OCI-LY1 (cell line): Measurements from ENCODE around the gene ATP8B1.

Experiments used
- H2AFZ ChIP-seq: fragments of 200-600 bp; sonication (generic), shearing (Covaris generic); 2 replicates; pipeline ENCODE4 v1.6.0; 2014; ENCODE audit warnings: antibody characterized with exemption, mild to moderate bottlenecking, low read length
- H3F3A ChIP-seq: fragments of 200-600 bp; sonication (generic), shearing (Covaris generic); 2 replicates; pipeline ENCODE4 v1.6.0; 2014; ENCODE audit warnings: mild to moderate bottlenecking, antibody characterized with exemption, low read length, moderate library complexity; ENCODE audit not compliant: insufficient read depth
- H3K27ac ChIP-seq: fragments of 200-600 bp; sonication (generic); 2 replicates; pipeline ENCODE4 v1.5.1; 2014; ENCODE audit warnings: low read length, mixed run types, mild to moderate bottlenecking, low read depth; ENCODE audit not compliant: poor library complexity, severe bottlenecking
- H3K27me3 ChIP-seq: fragments of 200-600 bp; sonication (generic); 2 replicates; pipeline ENCODE4 v1.6.0; 2014; ENCODE audit warnings: antibody characterized with exemption, mild to moderate bottlenecking, low read length, moderate library complexity; ENCODE audit not compliant: insufficient read depth
- H3K36me3 ChIP-seq: fragments of 200-600 bp; sonication (generic); 2 replicates; pipeline ENCODE4 v1.6.1; 2014; ENCODE audit warnings: mild to moderate bottlenecking, antibody characterized with exemption, low read length, moderate library complexity, mixed read lengths; ENCODE audit not compliant: insufficient read depth
- H3K4me1 ChIP-seq: fragments of 200-600 bp; sonication (generic); 2 replicates; pipeline ENCODE4 v1.5.1; 2014; ENCODE audit warnings: mild to moderate bottlenecking, low read length, moderate library complexity; ENCODE audit not compliant: insufficient read depth, severe bottlenecking
- H3K4me2 ChIP-seq: fragments of 200-600 bp; sonication (generic), shearing (Covaris generic); 2 replicates; pipeline ENCODE4 v1.6.1; 2014; ENCODE audit warnings: low read length
- H3K4me3 ChIP-seq: fragments of 200-600 bp; sonication (generic); 2 replicates; pipeline ENCODE4 v1.5.1; 2014; ENCODE audit warnings: low read length, low read depth, mild to moderate bottlenecking, mixed read lengths; ENCODE audit not compliant: poor library complexity, severe bottlenecking
- H3K79me2 ChIP-seq: fragments of 200-600 bp; shearing (Covaris generic); 2 replicates; pipeline ENCODE4 v1.6.1; 2016; ENCODE audit warnings: mixed run types, low read length, mixed read lengths; ENCODE audit not compliant: insufficient read depth
- H3K9ac ChIP-seq: fragments of 200-600 bp; sonication (generic), shearing (Covaris generic); 2 replicates; pipeline ENCODE4 v1.6.1; 2014; ENCODE audit warnings: mild to moderate bottlenecking, low read length, mixed read lengths
- H3K9me2 ChIP-seq: fragments of 200-600 bp; sonication (generic), shearing (Covaris generic); 2 replicates; pipeline ENCODE4 v1.6.1; 2014; ENCODE audit warnings: low read depth, mild to moderate bottlenecking, low read length, mixed read lengths
- H3K9me3 ChIP-seq: fragments of 200-600 bp; shearing (Covaris generic); 2 replicates; pipeline ENCODE4 v1.6.1; 2014; ENCODE audit warnings: low read length, mixed read lengths
- H4K20me1 ChIP-seq: fragments of 200-600 bp; sonication (generic), shearing (Covaris generic); 2 replicates; pipeline ENCODE4 v1.6.0; 2016; ENCODE audit warnings: mild to moderate bottlenecking, low read length; ENCODE audit not compliant: insufficient read depth
- CTCF ChIP-seq: fragments of 200-600 bp; sonication (generic), shearing (Covaris generic); IDR thresholded peaks from 2 replicates; pipeline ENCODE4 v1.5.1; 2017; ENCODE audit warnings: mild to moderate bottlenecking, antibody characterized with exemption, low read length, moderate library complexity, mixed read lengths
- EZH2 ChIP-seq: fragments of 200-600 bp; sonication (generic), shearing (Covaris generic); IDR thresholded peaks from 2 replicates; pipeline ENCODE4 v1.8.0; 2017; ENCODE audit warnings: borderline replicate concordance, mixed run types, mild to moderate bottlenecking, antibody characterized with exemption, low read length, moderate library complexity, mixed read lengths

The ATP8B1 gene

GRCh38 chr18:57748770-57749603 is 54.1 kb downstream of the ATP8B1 start:
- Histone ChIP-seq H3K4me1 (peaks cover 17% of the 10 kb centered on the region), H4K20me1 (no peaks in the 10 kb centered on the region), H3K4me2 (no peak overlapping the region)

GRCh38 chr18:57747809-57748680 is 55.1 kb downstream of the ATP8B1 start:
- Histone ChIP-seq H3K4me2 (no peak overlapping the region), H2AFZ (no peak overlapping the region), H3F3A (no peaks in the 10 kb centered on the region), H4K20me1 (no peaks in the 10 kb centered on the region), H3K9ac (no peak overlapping the region), H3K36me3 (no peaks in the 10 kb centered on the region), H3K27me3 (no peaks in the 10 kb centered on the region), H3K27ac (no peak overlapping the region), H3K9me2 (no peaks in the 10 kb centered on the region), H3K9me3 (no peaks in the 10 kb centered on the region), H3K4me1 (peaks cover 17% of the 10 kb centered on the region), H3K4me3 (no peak overlapping the region), H3K79me2 (no peaks in the 10 kb centered on the region)
- no peak for TF ChIP-seq EZH2
- no peak for TF ChIP-seq CTCF

More at GRCh38 chr18:57748770-57749603, 54.1 kb downstream of the ATP8B1 start:
- no peaks in the 10 kb centered on the region for H3K9me3 ChIP-seq
- H3K9me2 ChIP-seq: no peaks in the 10 kb centered on the region
- TF ChIP-seq CTCF (no peak), EZH2 (no peak)
- no peaks in the 10 kb centered on the region for H3K36me3 ChIP-seq
- H3K4me3 ChIP-seq: no peak overlapping the region
- no peaks in the 10 kb centered on the region for H3K27me3 ChIP-seq
- no peak overlapping the region for H3K27ac ChIP-seq
- no peaks in the 10 kb centered on the region for H3F3A ChIP-seq
- no peaks in the 10 kb centered on the region for H3K79me2 ChIP-seq
- H2AFZ ChIP-seq: no peak overlapping the region
- H3K9ac ChIP-seq: no peak overlapping the region

GRCh38 chr18:57744211-57744694 is 58.9 kb downstream of the ATP8B1 start:
- no peak overlapping the region for H2AFZ ChIP-seq
- H3K79me2 ChIP-seq: no peaks in the 10 kb centered on the region
- no peak overlapping the region for H3K9ac ChIP-seq
- no peaks in the 10 kb centered on the region for H3F3A ChIP-seq
- no peak overlapping the region for H3K4me2 ChIP-seq
- peaks cover 16% of the 10 kb centered on the region for H3K4me1 ChIP-seq
- no peak overlapping the region for H3K4me3 ChIP-seq
- H3K27ac ChIP-seq: no peak overlapping the region
- H3K27me3 ChIP-seq: no peaks in the 10 kb centered on the region
- H3K9me2 ChIP-seq: no peaks in the 10 kb centered on the region
- no peaks in the 10 kb centered on the region for H3K36me3 ChIP-seq
- H3K9me3 ChIP-seq: no peaks in the 10 kb centered on the region
- no peaks in the 10 kb centered on the region for H4K20me1 ChIP-seq
- TF ChIP-seq EZH2 (no peak), CTCF (no peak)
